Natural killer cell (primary cell): Measurements from ENCODE around the gene FKBP6. TPM values are rescaled to one million over a fixed set of nuclear protein-coding genes. Genes with fewer than 3 reads are reported as not detected.
"Not testable (repeated sequence)": the region's sequence is repeated elsewhere in the genome, so short reads cannot be mapped to it uniquely, and the experiment has no call there.

Experiments used
- ATAC-seq, 3 donors: fragments of 150-1000 bp in 2 of 3; fragments of 200-7000 bp in 1 of 3; cut with Tn5 transposase; 1 replicate in 1 of 3; 2 replicates in 2 of 3; pipeline ENCODE4 v1.10.0; 2021; ENCODE audit warnings: mild to moderate bottlenecking in 2 of 3, moderate library complexity in 2 of 3
- DNase-seq, 2 donors: peaks; one replicate each; pipeline versions ENCODE4 v3.0.0 to v3.0.0-alpha.2; 2013 to 2021; ENCODE audit warnings: mixed read lengths in 1 of 2
- H3K27ac ChIP-seq: one replicate; pipeline ENCODE4 v1.5.1; 2013; ENCODE audit warnings: mild to moderate bottlenecking, low read length
- H3K27me3 ChIP-seq: one replicate; pipeline ENCODE4 v1.6.1; 2013; ENCODE audit warnings: low read length; ENCODE audit not compliant: control insufficient read depth, insufficient read depth
- H3K36me3 ChIP-seq: one replicate; pipeline ENCODE4 v1.6.1; 2013; ENCODE audit warnings: low read length; ENCODE audit not compliant: control insufficient read depth, insufficient read depth
- H3K4me1 ChIP-seq: one replicate; pipeline ENCODE4 v1.6.1; 2013; ENCODE audit warnings: low read length; ENCODE audit not compliant: control insufficient read depth, insufficient read depth
- H3K4me3 ChIP-seq: one replicate; pipeline ENCODE4 v1.5.1; 2013; ENCODE audit warnings: low read length
- H3K9me3 ChIP-seq: one replicate; pipeline ENCODE4 v1.6.1; 2013; ENCODE audit warnings: low read length; ENCODE audit not compliant: control insufficient read depth, insufficient read depth
- H3K27ac Mint-ChIP-seq, 2 donors: one replicate each; pipeline ENCODE4 v1.8.0; 2022; ENCODE audit warnings: mild to moderate bottlenecking in 2 of 2, mixed read lengths in 2 of 2, moderate library complexity in 1 of 2
- H3K27me3 Mint-ChIP-seq, 2 donors: one replicate each; pipeline ENCODE4 v1.8.0; 2022; ENCODE audit warnings: low read depth in 2 of 2, mixed read lengths in 2 of 2
- H3K36me3 Mint-ChIP-seq: one replicate; pipeline ENCODE4 v1.8.0; 2022; ENCODE audit warnings: mixed read lengths
- H3K4me1 Mint-ChIP-seq, 2 donors: one replicate each; pipeline ENCODE4 v1.8.0; 2022; ENCODE audit warnings: mixed read lengths in 2 of 2
- H3K4me3 Mint-ChIP-seq: one replicate; pipeline ENCODE4 v1.8.0; 2022; ENCODE audit warnings: mild to moderate bottlenecking, moderate library complexity, mixed read lengths
- H3K9me3 Mint-ChIP-seq, 2 donors: one replicate each; pipeline ENCODE4 v1.8.0; 2022; ENCODE audit warnings: mixed read lengths in 2 of 2
- WGBS: methylation state at CpG from one replicate; pipeline ENCODE4 v1.1.7; 2013; ENCODE audit warnings: missing lambda C conversion rate; ENCODE audit not compliant: insufficient coverage; 5-methylcytosine and 5-hydroxymethylcytosine counted together
- intact Hi-C: fragments of 100-400 bp; cut with micrococcal nuclease; formaldehyde crosslinking; loops from one replicate; pipeline ENCODE4 v1.14.2; 2022
- total RNA-seq, 4 donors: library from RNA; stranded (reverse); fragments of 120-200 nt in 1 of 4; gene quantifications; one replicate each; pipeline versions ENCODE4 v1.2.3 to v1.2.4, GENCODE V29; 2013 to 2022
- TF ChIP-seq, protein P1 (sequence below): fragments of 200-600 bp; IDR thresholded peaks from one replicate; pipeline ENCODE4 v1.8.0; 2022; ENCODE audit warnings: antibody characterized with exemption

The FKBP6 gene
- total RNA-seq, 3 donors from 2014 or later (not counting 1 experiment from before 2014, with no cell fraction given) = not detected

DNA sequence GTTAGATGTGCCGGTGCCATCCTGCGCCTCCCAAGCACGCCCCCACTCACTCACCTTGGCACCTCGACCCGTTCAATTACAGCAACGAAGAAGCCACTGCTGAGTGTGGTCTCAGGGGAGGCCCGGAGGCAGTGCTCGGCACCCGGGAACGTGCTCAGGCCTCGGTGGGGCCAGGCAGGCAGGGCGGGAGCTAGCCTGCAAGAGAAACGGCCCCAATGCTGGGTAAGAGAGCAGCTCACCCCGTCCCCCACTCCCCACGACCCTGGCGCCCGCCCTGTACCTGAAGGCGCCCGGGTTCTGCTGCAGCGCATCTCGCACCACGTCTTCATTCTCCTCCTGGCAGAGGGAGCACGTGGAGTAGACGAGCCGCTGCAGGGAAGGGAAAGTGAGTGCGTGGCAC is 24.4 kb upstream of the FKBP6 start:
- Mint-ChIP-seq H3K9me3 (no peaks in the 10 kb centered on the region), H3K36me3 (no peaks in the 10 kb centered on the region), H3K4me1 (peaks cover 19 to 27% of the 10 kb centered on the region in 2 donors), H3K4me3 (no peak overlapping the region), H3K27ac (no peak overlapping the region), H3K27me3 (no peaks in the 10 kb centered on the region)
- ATAC-seq (no peak), DNase-seq (no peak)
- Histone ChIP-seq H3K27ac (no peak overlapping the region), H3K27me3 (no peaks in the 10 kb centered on the region), H3K9me3 (no peaks in the 10 kb centered on the region), H3K4me1 (peaks cover 11% of the 10 kb centered on the region), H3K36me3 (peaks cover 21% of the 10 kb centered on the region), H3K4me3 (no peak overlapping the region)
- intact Hi-C loops = no loop called here
- TF ChIP-seq, protein P1, sequence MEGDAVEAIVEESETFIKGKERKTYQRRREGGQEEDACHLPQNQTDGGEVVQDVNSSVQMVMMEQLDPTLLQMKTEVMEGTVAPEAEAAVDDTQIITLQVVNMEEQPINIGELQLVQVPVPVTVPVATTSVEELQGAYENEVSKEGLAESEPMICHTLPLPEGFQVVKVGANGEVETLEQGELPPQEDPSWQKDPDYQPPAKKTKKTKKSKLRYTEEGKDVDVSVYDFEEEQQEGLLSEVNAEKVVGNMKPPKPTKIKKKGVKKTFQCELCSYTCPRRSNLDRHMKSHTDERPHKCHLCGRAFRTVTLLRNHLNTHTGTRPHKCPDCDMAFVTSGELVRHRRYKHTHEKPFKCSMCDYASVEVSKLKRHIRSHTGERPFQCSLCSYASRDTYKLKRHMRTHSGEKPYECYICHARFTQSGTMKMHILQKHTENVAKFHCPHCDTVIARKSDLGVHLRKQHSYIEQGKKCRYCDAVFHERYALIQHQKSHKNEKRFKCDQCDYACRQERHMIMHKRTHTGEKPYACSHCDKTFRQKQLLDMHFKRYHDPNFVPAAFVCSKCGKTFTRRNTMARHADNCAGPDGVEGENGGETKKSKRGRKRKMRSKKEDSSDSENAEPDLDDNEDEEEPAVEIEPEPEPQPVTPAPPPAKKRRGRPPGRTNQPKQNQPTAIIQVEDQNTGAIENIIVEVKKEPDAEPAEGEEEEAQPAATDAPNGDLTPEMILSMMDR = no peak
- WGBS = 95% methylated on average over 26 of the region's 26 CpGs

DNA sequence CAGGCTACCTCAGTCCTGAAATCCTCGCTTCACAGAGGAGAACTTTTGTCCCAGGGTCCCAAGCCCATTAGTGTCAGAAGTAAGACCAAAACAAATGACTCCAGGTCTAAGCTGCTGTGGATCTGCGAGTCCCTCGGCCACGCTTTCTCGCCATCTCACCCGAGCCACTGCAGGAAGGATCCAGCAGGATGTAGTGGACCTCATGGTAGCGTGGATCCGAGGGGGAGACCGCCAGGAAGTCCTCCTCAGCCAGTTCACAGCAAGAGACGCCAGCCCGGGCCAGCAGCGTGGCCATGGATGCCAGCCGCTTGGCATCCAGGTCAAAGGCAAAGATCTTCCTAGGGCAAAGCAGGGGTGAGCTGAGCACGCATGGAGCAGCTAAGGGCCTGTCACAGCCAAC is 23.9 kb upstream of the FKBP6 start:
- H3K27me3 ChIP-seq = no peaks in the 10 kb centered on the region
- Mint-ChIP-seq H3K36me3 (no peaks in the 10 kb centered on the region), H3K4me1 (peaks cover 25 to 33% of the 10 kb centered on the region in 2 donors), H3K4me3 (no peak overlapping the region), H3K9me3 (no peaks in the 10 kb centered on the region), H3K27ac (no peak overlapping the region), H3K27me3 (no peaks in the 10 kb centered on the region)
- H3K4me1 ChIP-seq = peaks cover 14% of the 10 kb centered on the region
- ATAC-seq (no peak), DNase-seq (no peak)
- H3K27ac ChIP-seq = no peak overlapping the region
- no peak overlapping the region for H3K4me3 ChIP-seq
- H3K36me3 ChIP-seq = peaks cover 21% of the 10 kb centered on the region
- H3K9me3 ChIP-seq = no peaks in the 10 kb centered on the region
- TF ChIP-seq, protein P1 = no peak
- intact Hi-C loops = no loop called here
- whole genome bisulfite sequencing = 97% methylated on average over 14 of the region's 14 CpGs

DNA sequence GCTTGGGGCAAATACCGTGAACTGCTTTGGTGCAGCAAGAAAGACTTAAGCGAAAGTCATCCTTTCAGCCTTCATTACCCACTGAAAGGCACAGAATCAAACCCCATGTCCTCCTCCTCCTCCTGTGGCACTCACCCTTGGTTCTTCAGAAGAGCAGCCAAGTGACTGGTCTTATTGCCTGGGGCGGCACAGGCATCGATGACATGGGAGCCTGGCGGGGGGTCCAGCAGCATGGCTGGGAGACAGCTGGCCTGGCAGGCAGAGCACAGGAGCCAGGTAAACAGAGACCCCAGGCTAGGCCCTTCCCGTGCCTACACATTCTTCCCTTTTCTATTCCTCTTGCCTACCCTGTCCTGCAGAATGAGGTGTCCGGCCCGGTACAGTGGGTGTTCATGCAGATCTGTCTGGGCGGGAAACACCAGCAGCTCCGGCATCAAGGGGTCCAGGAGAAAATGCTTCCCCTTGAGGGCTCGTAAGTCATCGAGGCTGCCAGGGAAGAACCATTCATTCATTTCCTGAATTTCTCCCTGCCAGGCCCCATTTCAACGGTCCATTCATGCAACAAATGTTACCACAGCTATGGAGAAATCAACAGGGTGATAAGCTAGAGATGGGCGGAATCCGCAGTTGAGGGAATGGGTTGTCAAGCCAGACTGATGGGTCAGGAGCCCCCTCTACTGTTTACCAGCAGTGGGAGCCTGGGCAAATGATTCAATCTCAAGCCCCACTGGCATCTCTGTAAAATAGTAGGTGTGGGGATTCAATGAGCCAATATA is 23.2 kb upstream of the FKBP6 start:
- H3K9me3 ChIP-seq, H3K9me3 Mint-ChIP-seq, H3K36me3 Mint-ChIP-seq, intact Hi-C loops, H3K27me3 Mint-ChIP-seq, ATAC-seq, H3K27ac Mint-ChIP-seq, H3K4me3 ChIP-seq, H3K27me3 ChIP-seq, H3K27ac ChIP-seq, H3K4me3 Mint-ChIP-seq, DNase-seq: not testable (repeated sequence)
- WGBS = 86% methylated on average over 10 of the region's 15 CpGs
- peaks cover 25 to 37% of the 10 kb centered on the region in 2 donors for H3K4me1 Mint-ChIP-seq
- Histone ChIP-seq H3K36me3 (peaks cover 21% of the 10 kb centered on the region), H3K4me1 (peaks cover 20% of the 10 kb centered on the region)

DNA sequence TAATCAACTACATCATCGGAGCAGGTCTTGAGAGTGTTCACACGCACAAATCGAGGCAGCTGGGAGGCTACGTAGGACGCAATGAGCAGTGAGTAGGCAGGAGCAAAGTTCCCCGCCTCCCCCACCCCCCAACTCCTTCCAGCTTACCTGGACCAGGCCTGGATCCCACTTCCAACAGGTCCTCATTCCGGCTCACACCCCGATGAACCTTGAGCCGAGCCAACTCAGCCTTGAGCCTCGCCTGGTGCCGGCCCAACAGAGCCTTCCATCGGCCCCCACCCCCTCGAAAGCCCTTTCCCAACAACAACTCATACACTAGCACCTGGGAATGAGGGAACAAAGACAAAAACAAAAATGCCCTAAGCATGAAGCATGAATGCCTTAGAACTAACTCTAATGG is 20.5 kb upstream of the FKBP6 start:
- H3K4me1 Mint-ChIP-seq = peaks cover 25 to 37% of the 10 kb centered on the region in 2 donors
- no peaks in the 10 kb centered on the region for H3K36me3 Mint-ChIP-seq
- peak overlapping the region; percentile 53 to 94 for H3K27ac Mint-ChIP-seq
- no peaks in the 10 kb centered on the region for H3K9me3 Mint-ChIP-seq
- H3K27me3 ChIP-seq = no peaks in the 10 kb centered on the region
- no peak overlapping the region for H3K27ac ChIP-seq
- no peak overlapping the region for H3K4me3 ChIP-seq
- peaks cover 20% of the 10 kb centered on the region for H3K4me1 ChIP-seq
- no peaks in the 10 kb centered on the region for H3K9me3 ChIP-seq
- no peak for ATAC-seq
- no peaks in the 10 kb centered on the region for H3K27me3 Mint-ChIP-seq
- TF ChIP-seq, protein P1 = no peak
- peak overlapping the region; percentile 70 for H3K4me3 Mint-ChIP-seq
- intact Hi-C loops = no loop called here
- peaks cover 21% of the 10 kb centered on the region for H3K36me3 ChIP-seq
- DNase-seq = no peak
- WGBS = 97% methylated on average over 13 of the region's 13 CpGs
